ENCODE measurements around the gene ZNF407.

ZNF407 gene

DNA sequence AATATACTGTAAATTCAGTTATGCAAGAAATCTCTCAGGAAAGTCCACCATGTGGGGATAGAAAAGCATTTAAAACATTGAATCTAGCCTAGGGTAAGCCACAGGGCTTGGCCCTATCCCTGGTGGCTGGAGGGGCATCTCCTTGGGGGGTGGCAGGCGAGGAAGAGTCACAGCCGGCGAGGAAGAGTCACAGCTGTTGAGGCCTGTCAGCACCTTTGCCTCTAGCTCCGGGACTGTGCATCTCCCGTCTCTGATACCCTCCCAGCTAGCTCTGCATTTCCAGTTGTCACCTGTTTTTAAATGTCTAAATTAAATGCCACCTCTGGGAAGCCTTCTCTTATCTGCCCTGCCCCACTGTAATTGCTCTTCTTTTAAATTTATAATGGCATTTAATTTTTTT lies 276.7 kb downstream of the ZNF407 start:
- Histone ChIP-seq H3K27me3 (ENCODE audit: control insufficient read depth, insufficient read depth, low read length) (no peaks in the 10 kb centered on the region), H3K4me3 (ENCODE audit: low read length) (no peak overlapping the region), H3K9ac (ENCODE audit: low read length) (no peak overlapping the region), H3K4me1 (ENCODE audit: control insufficient read depth, low read depth, low read length) (peaks cover 24% of the 10 kb centered on the region), H3K36me3 (ENCODE audit: control insufficient read depth, low read depth, low read length) (no peaks in the 10 kb centered on the region), H3K27ac (ENCODE audit: low read length) (no peak overlapping the region), H3K9me3 (ENCODE audit: control insufficient read depth, low read depth, low read length) (no peaks in the 10 kb centered on the region)

- Histone ChIP-seq H3K4me3 (ENCODE audit: low read length) (no peak overlapping the region), H3K27ac (ENCODE audit: low read length) (no peak overlapping the region), H3K9ac (ENCODE audit: low read length) (no peak overlapping the region), H3K27me3 (ENCODE audit: control insufficient read depth, insufficient read depth, low read length) (no peaks in the 10 kb centered on the region), H3K9me3 (ENCODE audit: control insufficient read depth, low read depth, low read length) (no peaks in the 10 kb centered on the region), H3K36me3 (ENCODE audit: control insufficient read depth, low read depth, low read length) (no peaks in the 10 kb centered on the region), H3K4me1 (ENCODE audit: control insufficient read depth, low read depth, low read length) (peaks cover 13% of the 10 kb centered on the region)
Measured at GRCh38 chr18:74876630-74877243, 279.1 kb downstream of the ZNF407 start.

DNA sequence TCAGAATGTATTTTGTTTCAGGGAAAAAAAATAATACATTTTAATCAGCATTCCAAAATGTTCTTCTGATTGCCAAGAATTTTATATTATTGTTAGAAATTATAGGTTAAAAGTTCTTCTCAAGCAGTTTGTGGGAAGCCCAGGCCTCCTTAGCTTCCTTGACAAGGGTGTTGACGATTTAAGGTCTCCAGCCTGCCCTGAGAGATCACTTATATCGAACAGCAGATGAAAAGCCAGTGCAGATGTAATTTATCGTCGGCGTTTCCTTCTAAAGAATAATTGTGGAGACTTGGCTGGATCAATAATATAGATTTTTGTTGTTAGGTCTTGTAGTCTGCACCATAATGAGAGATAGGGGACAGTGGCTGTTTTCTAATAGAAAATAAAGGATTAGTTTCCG lies 280.6 kb downstream of the ZNF407 start:
- Histone ChIP-seq H3K27ac (ENCODE audit: low read length) (no peak overlapping the region), H3K4me1 (ENCODE audit: control insufficient read depth, low read depth, low read length) (peaks cover 10% of the 10 kb centered on the region), H3K27me3 (ENCODE audit: control insufficient read depth, insufficient read depth, low read length) (no peaks in the 10 kb centered on the region), H3K4me3 (ENCODE audit: low read length) (no peak overlapping the region), H3K36me3 (ENCODE audit: control insufficient read depth, low read depth, low read length) (no peaks in the 10 kb centered on the region), H3K9ac (ENCODE audit: low read length) (no peak overlapping the region), H3K9me3 (ENCODE audit: control insufficient read depth, low read depth, low read length) (no peaks in the 10 kb centered on the region)

GRCh38 chr18:74880706-74881278 lies 283.1 kb downstream of the ZNF407 start:
- Histone ChIP-seq H3K4me1 (ENCODE audit: control insufficient read depth, low read depth, low read length) (no peaks in the 10 kb centered on the region), H3K36me3 (ENCODE audit: control insufficient read depth, low read depth, low read length) (no peaks in the 10 kb centered on the region), H3K9ac (ENCODE audit: low read length) (no peak overlapping the region), H3K4me3 (ENCODE audit: low read length) (no peak overlapping the region), H3K27ac (ENCODE audit: low read length) (no peak overlapping the region), H3K27me3 (ENCODE audit: control insufficient read depth, insufficient read depth, low read length) (no peaks in the 10 kb centered on the region), H3K9me3 (ENCODE audit: control insufficient read depth, low read depth, low read length) (no peaks in the 10 kb centered on the region)

GRCh38 chr18:74892066-74892627 lies 294.5 kb downstream of the ZNF407 start:
- no peaks in the 10 kb centered on the region for H3K9me3 ChIP-seq (ENCODE audit: control insufficient read depth, low read depth, low read length)
- H3K4me1 ChIP-seq (ENCODE audit: control insufficient read depth, low read depth, low read length): no peaks in the 10 kb centered on the region
- no peak overlapping the region for H3K4me3 ChIP-seq (ENCODE audit: low read length)
- no peak overlapping the region for H3K9ac ChIP-seq (ENCODE audit: low read length)
- H3K27ac ChIP-seq (ENCODE audit: low read length): no peak overlapping the region
- H3K27me3 ChIP-seq (ENCODE audit: control insufficient read depth, insufficient read depth, low read length): no peaks in the 10 kb centered on the region
- H3K36me3 ChIP-seq (ENCODE audit: control insufficient read depth, low read depth, low read length): no peaks in the 10 kb centered on the region

GRCh38 chr18:74895686-74896085 lies 298.0 kb downstream of the ZNF407 start:
- Histone ChIP-seq H3K27ac (ENCODE audit: low read length) (no peak overlapping the region), H3K36me3 (ENCODE audit: control insufficient read depth, low read depth, low read length) (no peaks in the 10 kb centered on the region), H3K9ac (ENCODE audit: low read length) (no peak overlapping the region), H3K4me3 (ENCODE audit: low read length) (no peak overlapping the region), H3K4me1 (ENCODE audit: control insufficient read depth, low read depth, low read length) (no peaks in the 10 kb centered on the region), H3K27me3 (ENCODE audit: control insufficient read depth, insufficient read depth, low read length) (no peaks in the 10 kb centered on the region), H3K9me3 (ENCODE audit: control insufficient read depth, low read depth, low read length) (no peaks in the 10 kb centered on the region)

- Histone ChIP-seq H3K27me3 (ENCODE audit: control insufficient read depth, insufficient read depth, low read length) (no peaks in the 10 kb centered on the region), H3K4me3 (ENCODE audit: low read length) (no peak overlapping the region), H3K27ac (ENCODE audit: low read length) (no peak overlapping the region), H3K9ac (ENCODE audit: low read length) (no peak overlapping the region), H3K36me3 (ENCODE audit: control insufficient read depth, low read depth, low read length) (no peaks in the 10 kb centered on the region), H3K9me3 (ENCODE audit: control insufficient read depth, low read depth, low read length) (no peaks in the 10 kb centered on the region), H3K4me1 (ENCODE audit: control insufficient read depth, low read depth, low read length) (no peaks in the 10 kb centered on the region)
Measured at GRCh38 chr18:74896390-74896991, 298.8 kb downstream of the ZNF407 start.

GRCh38 chr18:74897971-74898657 lies 300.4 kb downstream of the ZNF407 start:
- H3K27me3 ChIP-seq (ENCODE audit: control insufficient read depth, insufficient read depth, low read length): no peaks in the 10 kb centered on the region
- H3K9me3 ChIP-seq (ENCODE audit: control insufficient read depth, low read depth, low read length): no peaks in the 10 kb centered on the region
- no peak overlapping the region for H3K27ac ChIP-seq (ENCODE audit: low read length)
- no peak overlapping the region for H3K4me3 ChIP-seq (ENCODE audit: low read length)
- no peaks in the 10 kb centered on the region for H3K36me3 ChIP-seq (ENCODE audit: control insufficient read depth, low read depth, low read length)
- H3K9ac ChIP-seq (ENCODE audit: low read length): no peak overlapping the region
- no peaks in the 10 kb centered on the region for H3K4me1 ChIP-seq (ENCODE audit: control insufficient read depth, low read depth, low read length)

- no peak overlapping the region for H3K27ac ChIP-seq (ENCODE audit: low read length)
- H3K9ac ChIP-seq (ENCODE audit: low read length): no peak overlapping the region
Measured at GRCh38 chr18:74898965-74899364, 301.3 kb downstream of the ZNF407 start.

GRCh38 chr18:74899554-74899953 lies 301.9 kb downstream of the ZNF407 start:
- Histone ChIP-seq H3K9me3 (ENCODE audit: control insufficient read depth, low read depth, low read length) (no peaks in the 10 kb centered on the region), H3K4me3 (ENCODE audit: low read length) (no peak overlapping the region), H3K27ac (ENCODE audit: low read length) (no peak overlapping the region), H3K27me3 (ENCODE audit: control insufficient read depth, insufficient read depth, low read length) (no peaks in the 10 kb centered on the region), H3K36me3 (ENCODE audit: control insufficient read depth, low read depth, low read length) (no peaks in the 10 kb centered on the region), H3K9ac (ENCODE audit: low read length) (no peak overlapping the region), H3K4me1 (ENCODE audit: control insufficient read depth, low read depth, low read length) (no peaks in the 10 kb centered on the region)

More at GRCh38 chr18:74898965-74899364, 301.3 kb downstream of the ZNF407 start:
- Histone ChIP-seq H3K27me3 (ENCODE audit: control insufficient read depth, insufficient read depth, low read length) (no peaks in the 10 kb centered on the region), H3K4me1 (ENCODE audit: control insufficient read depth, low read depth, low read length) (no peaks in the 10 kb centered on the region), H3K9me3 (ENCODE audit: control insufficient read depth, low read depth, low read length) (no peaks in the 10 kb centered on the region), H3K4me3 (ENCODE audit: low read length) (no peak overlapping the region), H3K36me3 (ENCODE audit: control insufficient read depth, low read depth, low read length) (no peaks in the 10 kb centered on the region)

DNA sequence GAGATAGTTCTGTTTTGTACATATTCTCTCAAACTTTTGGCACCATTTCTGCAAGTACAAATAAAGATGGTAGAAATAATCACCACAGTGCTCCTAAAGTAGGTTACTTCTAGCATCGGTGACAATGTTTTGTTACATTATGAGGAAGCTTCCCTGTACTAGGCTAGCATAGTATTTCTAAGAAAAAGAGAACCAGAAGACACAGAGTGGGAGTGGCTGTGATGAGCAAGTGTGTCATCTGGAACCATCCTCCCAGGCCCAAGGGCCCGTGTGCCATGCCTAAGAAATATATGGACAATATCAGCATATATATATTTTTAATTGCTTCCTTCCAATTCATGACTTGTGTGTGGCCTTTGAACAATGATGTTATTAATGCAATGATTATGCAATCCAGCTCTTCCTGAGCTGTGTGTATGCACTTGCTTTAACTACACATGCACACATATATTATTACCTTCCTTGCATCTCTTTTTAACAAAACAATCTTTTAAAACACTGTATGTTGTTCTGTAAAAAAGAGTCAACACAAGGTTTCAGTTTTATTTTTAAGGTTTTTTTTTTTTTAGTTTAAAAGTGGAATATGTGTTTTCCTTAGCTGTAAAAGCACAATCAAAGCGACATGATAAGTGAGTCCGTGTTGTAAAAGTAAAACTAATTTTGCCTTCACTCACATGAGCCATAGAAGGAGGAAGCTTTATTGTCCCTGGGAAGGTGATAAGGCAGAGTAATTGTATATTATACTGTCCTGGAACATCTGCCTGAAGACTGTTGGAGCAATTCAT lies 303.9 kb downstream of the ZNF407 start:
- Histone ChIP-seq H3K27ac (ENCODE audit: low read length) (no peak overlapping the region), H3K4me1 (ENCODE audit: control insufficient read depth, low read depth, low read length) (no peaks in the 10 kb centered on the region), H3K9me3 (ENCODE audit: control insufficient read depth, low read depth, low read length) (no peaks in the 10 kb centered on the region), H3K9ac (ENCODE audit: low read length) (no peak overlapping the region), H3K36me3 (ENCODE audit: control insufficient read depth, low read depth, low read length) (no peaks in the 10 kb centered on the region), H3K4me3 (ENCODE audit: low read length) (no peak overlapping the region), H3K27me3 (ENCODE audit: control insufficient read depth, insufficient read depth, low read length) (no peaks in the 10 kb centered on the region)

Data from iPS-18a (cell line).